Hepatocyte (in vitro differentiated cells): ENCODE results near the gene PHLPP1. TPM values are rescaled to one million over a fixed set of nuclear protein-coding genes. Genes with fewer than 3 reads are reported as not detected.

ENCODE experiments used
- DNase-seq: peaks from one replicate; pipeline ENCODE4 v3.0.0-alpha.2; 2016; ENCODE audit warnings: low spot score
- H2AFZ ChIP-seq: fragments of 200-600 bp; sonication (generic); 2 replicates; pipeline ENCODE4 v1.6.0; 2016; ENCODE audit warnings: antibody characterized with exemption, mild to moderate bottlenecking
- H3K27ac ChIP-seq: fragments of 200-600 bp; sonication (generic); 2 replicates; pipeline ENCODE4 v1.5.1; 2016; ENCODE audit warnings: mild to moderate bottlenecking
- H3K27me3 ChIP-seq: fragments of 200-600 bp; sonication (generic); 2 replicates; pipeline ENCODE4 v1.6.1; 2016
- H3K36me3 ChIP-seq: fragments of 200-600 bp; sonication (generic); replicated peaks from 2 replicates; pipeline ENCODE4 v1.5.1; 2016; ENCODE audit warnings: low read depth; ENCODE audit not compliant: insufficient read depth
- H3K4me1 ChIP-seq: fragments of 200-600 bp; sonication (generic); 2 replicates; pipeline ENCODE4 v1.5.1; 2016; ENCODE audit warnings: mild to moderate bottlenecking, moderate library complexity; ENCODE audit not compliant: insufficient read depth
- H3K4me2 ChIP-seq: fragments of 200-600 bp; sonication (generic); 2 replicates; pipeline ENCODE4 v1.6.0; 2016
- H3K4me3 ChIP-seq: fragments of 200-600 bp; sonication (generic); 2 replicates; pipeline ENCODE4 v1.5.1; 2016; ENCODE audit warnings: mild to moderate bottlenecking
- H3K79me2 ChIP-seq: fragments of 200-600 bp; sonication (generic); 2 replicates; pipeline ENCODE4 v1.6.0; 2017; ENCODE audit warnings: mild to moderate bottlenecking
- H3K9me2 ChIP-seq: fragments of 200-600 bp; sonication (generic); replicated peaks from 2 replicates; pipeline ENCODE4 v1.6.0; 2017; ENCODE audit warnings: mild to moderate bottlenecking; ENCODE audit not compliant: insufficient read depth
- H3K9me3 ChIP-seq: fragments of 200-600 bp; sonication (generic); 2 replicates; pipeline ENCODE4 v1.5.1; 2016; ENCODE audit warnings: low read depth, mild to moderate bottlenecking
- H4K20me1 ChIP-seq: fragments of 200-600 bp; sonication (generic); 2 replicates; pipeline ENCODE4 v1.6.0; 2016; ENCODE audit warnings: mild to moderate bottlenecking; ENCODE audit not compliant: insufficient read depth, poor library complexity, severe bottlenecking
- EZH2 ChIP-seq: fragments of 200-600 bp; sonication (generic); IDR thresholded peaks from 2 replicates; pipeline ENCODE4 v1.6.1; 2016; ENCODE audit warnings: antibody characterized with exemption, mild to moderate bottlenecking, borderline replicate concordance
- EZH2phosphoT487 ChIP-seq: fragments of 200-600 bp; sonication (generic); IDR thresholded peaks from one replicate; pipeline ENCODE4 v1.6.1; 2018; ENCODE audit warnings: antibody characterized with exemption, mild to moderate bottlenecking, low read depth, moderate library complexity; ENCODE audit not compliant: unreplicated experiment, severe bottlenecking
- WGBS: methylation state at CpG from one replicate; pipeline ENCODE4 v1.1.6; 2016; ENCODE audit warnings: low lambda C conversion rate; ENCODE audit errors: missing lambda C conversion rate; 5-methylcytosine and 5-hydroxymethylcytosine counted together
- polyA plus RNA-seq: library from polyadenylated mRNA; unstranded; fragments of >200 nt; fragmentation: Nextera tagmentation; extraction: Ambion mirVana; gene quantifications from 2 replicates; pipeline ENCODE4 v1.2.1, GENCODE V29; 2016
- total RNA-seq: library from RNA; depleted of rRNA; stranded (reverse); fragments of >200 nt; gene quantifications from 2 replicates; pipeline ENCODE4 v1.2.3, GENCODE V29; 2014
- TF ChIP-seq, protein P1 (sequence below): fragments of 200-600 bp; sonication (generic); IDR thresholded peaks from 2 replicates; pipeline ENCODE4 v1.5.1; 2016; ENCODE audit warnings: antibody characterized with exemption, mild to moderate bottlenecking; ENCODE audit not compliant: poor library complexity

Gene PHLPP1
- total and polyA plus RNA-seq, 2 experiments from 2014 or later = 7.3 to 14.3 TPM

DNA sequence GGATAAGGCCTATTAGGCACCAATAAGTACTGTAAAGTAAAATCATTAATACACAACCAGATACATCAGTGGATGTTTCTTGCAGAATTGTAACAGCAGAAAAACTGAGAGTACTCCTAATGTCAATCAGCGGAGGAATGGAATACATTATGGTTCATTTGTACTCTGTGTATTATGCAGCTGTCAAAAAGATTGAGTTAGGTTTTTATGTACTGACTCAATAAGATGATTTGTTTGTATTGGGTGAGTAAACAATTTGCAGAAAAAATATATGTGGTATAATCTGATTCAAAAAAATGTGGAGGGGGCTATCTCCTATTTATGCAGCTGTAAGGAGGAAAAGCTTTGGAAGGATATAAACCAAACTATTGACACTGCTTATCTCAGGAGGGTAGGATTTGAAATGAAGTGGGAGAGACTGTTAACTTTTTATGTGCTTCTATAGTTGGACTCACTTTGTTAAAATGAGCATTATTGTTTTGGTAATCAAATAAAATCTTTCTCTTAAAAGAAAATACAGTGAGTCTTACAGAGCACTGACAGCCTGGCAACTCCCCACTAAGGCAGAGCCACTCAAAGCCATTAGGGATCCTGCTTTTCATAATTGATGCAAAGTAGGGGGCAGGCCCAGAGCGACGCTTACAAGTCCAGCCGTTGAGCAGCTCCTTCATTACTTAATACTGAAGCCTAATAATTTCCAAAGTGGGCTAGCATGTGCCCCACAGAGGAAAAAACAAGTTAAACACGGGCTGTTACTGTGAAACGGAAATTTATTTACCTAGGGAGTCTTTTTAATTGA is 168.8 kb downstream of the PHLPP1 start:
- WGBS = 68% methylated on average over 6 of the region's 6 CpGs
- H3K79me2 ChIP-seq = peaks cover 5% of the 10 kb centered on the region
- no peaks in the 10 kb centered on the region for H3K4me1 ChIP-seq
- no peaks in the 10 kb centered on the region for H3K9me3 ChIP-seq
- H3K9me2 ChIP-seq = no peaks in the 10 kb centered on the region
- H3K36me3 ChIP-seq = no peaks in the 10 kb centered on the region
- no peak overlapping the region for H2AFZ ChIP-seq
- H3K27ac ChIP-seq = no peak overlapping the region
- DNase-seq = no peak
- H3K27me3 ChIP-seq = no peaks in the 10 kb centered on the region
- H3K4me2 ChIP-seq = no peak overlapping the region
- no peak for TF ChIP-seq EZH2phosphoT487
- no peaks in the 10 kb centered on the region for H4K20me1 ChIP-seq
- H3K4me3 ChIP-seq = no peak overlapping the region

DNA sequence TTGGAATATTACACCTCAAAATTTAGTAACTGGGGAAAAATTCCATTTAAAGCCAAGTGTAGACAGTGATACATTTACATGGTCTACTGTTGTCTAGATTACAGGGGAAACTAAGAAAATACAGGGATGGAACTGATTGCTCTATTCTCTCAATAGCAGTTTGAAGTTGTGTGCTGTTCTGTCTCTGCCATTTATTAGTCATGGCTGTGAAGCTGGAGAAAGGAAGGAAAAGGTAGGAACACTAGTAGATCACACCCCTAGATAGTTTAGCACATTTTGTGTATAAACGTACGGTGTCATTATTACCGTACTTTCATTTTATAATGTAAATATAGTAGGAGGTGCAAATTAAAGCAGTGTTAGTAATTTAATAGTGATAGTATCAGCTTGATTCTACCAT is 170.5 kb downstream of the PHLPP1 start:
- H3K27ac ChIP-seq = no peak overlapping the region

DNA sequence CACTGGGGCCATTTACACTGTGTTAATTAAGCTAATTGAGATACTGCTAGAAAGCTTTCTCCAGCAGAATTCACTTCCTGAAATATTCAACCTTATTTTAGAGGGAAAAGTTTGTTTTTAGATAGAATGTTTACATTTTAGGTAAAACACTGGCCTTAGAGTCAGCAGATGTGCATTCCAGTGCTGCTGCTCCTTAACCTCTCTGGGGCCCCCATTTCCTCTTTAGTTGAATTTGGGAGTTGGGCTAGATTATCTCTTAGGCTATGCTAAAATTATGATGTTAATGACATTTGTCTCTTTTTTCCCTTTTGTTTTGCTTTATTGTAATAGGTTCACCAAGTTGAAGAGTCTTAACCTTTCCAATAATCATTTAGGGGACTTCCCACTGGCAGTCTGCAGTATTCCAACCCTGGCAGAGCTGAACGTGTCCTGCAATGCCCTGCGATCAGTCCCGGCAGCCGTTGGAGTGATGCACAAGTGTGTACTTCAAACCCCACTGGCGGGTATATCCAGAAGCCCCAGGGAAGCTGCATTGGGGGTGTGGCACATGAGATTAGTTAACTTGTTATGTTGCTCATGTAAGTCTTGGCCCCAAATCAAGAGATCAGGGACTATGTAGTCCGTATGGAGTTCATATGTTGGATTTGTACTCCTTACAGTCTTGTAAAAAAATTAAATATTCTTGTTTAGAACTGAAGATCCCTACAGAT is 179.5 kb downstream of the PHLPP1 start:
- WGBS = 83% methylated on average over 6 of the region's 6 CpGs
- TF ChIP-seq EZH2phosphoT487 (no peak), EZH2 (no peak)
- TF ChIP-seq, protein P1, sequence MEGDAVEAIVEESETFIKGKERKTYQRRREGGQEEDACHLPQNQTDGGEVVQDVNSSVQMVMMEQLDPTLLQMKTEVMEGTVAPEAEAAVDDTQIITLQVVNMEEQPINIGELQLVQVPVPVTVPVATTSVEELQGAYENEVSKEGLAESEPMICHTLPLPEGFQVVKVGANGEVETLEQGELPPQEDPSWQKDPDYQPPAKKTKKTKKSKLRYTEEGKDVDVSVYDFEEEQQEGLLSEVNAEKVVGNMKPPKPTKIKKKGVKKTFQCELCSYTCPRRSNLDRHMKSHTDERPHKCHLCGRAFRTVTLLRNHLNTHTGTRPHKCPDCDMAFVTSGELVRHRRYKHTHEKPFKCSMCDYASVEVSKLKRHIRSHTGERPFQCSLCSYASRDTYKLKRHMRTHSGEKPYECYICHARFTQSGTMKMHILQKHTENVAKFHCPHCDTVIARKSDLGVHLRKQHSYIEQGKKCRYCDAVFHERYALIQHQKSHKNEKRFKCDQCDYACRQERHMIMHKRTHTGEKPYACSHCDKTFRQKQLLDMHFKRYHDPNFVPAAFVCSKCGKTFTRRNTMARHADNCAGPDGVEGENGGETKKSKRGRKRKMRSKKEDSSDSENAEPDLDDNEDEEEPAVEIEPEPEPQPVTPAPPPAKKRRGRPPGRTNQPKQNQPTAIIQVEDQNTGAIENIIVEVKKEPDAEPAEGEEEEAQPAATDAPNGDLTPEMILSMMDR = no peak

More for the DNA sequence above, 170.5 kb downstream of the PHLPP1 start:
- no peak overlapping the region for H2AFZ ChIP-seq
- peaks cover 9% of the 10 kb centered on the region for H3K79me2 ChIP-seq
- H4K20me1 ChIP-seq = no peaks in the 10 kb centered on the region
- no peaks in the 10 kb centered on the region for H3K4me1 ChIP-seq
- no peak for DNase-seq
- WGBS = 100% methylated on average over 3 of the region's 3 CpGs
- H3K27me3 ChIP-seq = no peaks in the 10 kb centered on the region
- no peak overlapping the region for H3K4me3 ChIP-seq
- TF ChIP-seq, protein P1 = no peak
- TF ChIP-seq EZH2 (no peak), EZH2phosphoT487 (no peak)
- H3K4me2 ChIP-seq = no peak overlapping the region
- no peaks in the 10 kb centered on the region for H3K9me3 ChIP-seq
- no peaks in the 10 kb centered on the region for H3K36me3 ChIP-seq
- H3K9me2 ChIP-seq = no peaks in the 10 kb centered on the region

DNA sequence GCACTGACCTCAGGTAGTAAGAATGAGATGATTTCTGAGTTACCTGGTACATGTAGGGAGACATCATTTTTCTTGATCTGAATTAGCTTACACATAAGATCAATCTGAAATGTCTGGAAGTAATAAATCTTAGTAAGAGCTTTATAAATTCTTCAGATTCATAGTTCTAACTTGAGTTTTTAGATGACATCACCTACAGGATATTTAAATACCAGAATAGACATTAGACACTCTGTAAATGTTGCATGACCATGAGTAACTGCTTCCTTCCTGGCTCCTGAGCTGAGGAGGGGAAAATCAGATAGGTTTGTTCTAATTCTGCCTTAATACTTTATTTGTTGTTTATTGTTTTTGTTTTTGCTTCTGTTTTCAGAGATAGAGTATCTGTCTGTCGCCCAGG is 181.8 kb downstream of the PHLPP1 start:
- Histone ChIP-seq H3K79me2 (no peaks in the 10 kb centered on the region), H2AFZ (no peak overlapping the region), H3K9me2 (no peaks in the 10 kb centered on the region), H3K27me3 (no peaks in the 10 kb centered on the region), H3K36me3 (no peaks in the 10 kb centered on the region), H4K20me1 (no peaks in the 10 kb centered on the region), H3K4me1 (peaks cover 4% of the 10 kb centered on the region), H3K9me3 (no peaks in the 10 kb centered on the region), H3K4me3 (no peak overlapping the region), H3K27ac (no peak overlapping the region), H3K4me2 (no peak overlapping the region)
- no peak for DNase-seq
- TF ChIP-seq EZH2phosphoT487 = no peak
- TF ChIP-seq, protein P1 = no peak
- TF ChIP-seq EZH2 = no peak
- WGBS = 95% methylated on average over 1 of the region's 1 CpG

More for the DNA sequence above, 179.5 kb downstream of the PHLPP1 start:
- Histone ChIP-seq H3K4me2 (no peak overlapping the region), H3K27ac (no peak overlapping the region), H4K20me1 (no peaks in the 10 kb centered on the region), H3K9me3 (no peaks in the 10 kb centered on the region), H2AFZ (no peak overlapping the region), H3K9me2 (no peaks in the 10 kb centered on the region), H3K27me3 (no peaks in the 10 kb centered on the region), H3K79me2 (no peaks in the 10 kb centered on the region), H3K4me3 (no peak overlapping the region), H3K4me1 (peaks cover 4% of the 10 kb centered on the region), H3K36me3 (no peaks in the 10 kb centered on the region)
- no peak for DNase-seq
